HG03135 (cell line): ENCODE data around the gene HDAC4.

Experiments used
- ATAC-seq: cut with Tn5 transposase; IDR thresholded peaks from one replicate; pipeline ENCODE4 v1.9.1; 2021; ENCODE audit warnings: mild to moderate bottlenecking, moderate library complexity; ENCODE audit not compliant: unreplicated experiment

HDAC4 gene

GRCh38 chr2:239244625-239245024, 156.2 kb downstream of the HDAC4 start:
- ATAC-seq: no peak

GRCh38 chr2:239241431-239241960, 159.3 kb downstream of the HDAC4 start:
- no peak for ATAC-seq

GRCh38 chr2:239240414-239240881, 160.4 kb downstream of the HDAC4 start:
- ATAC-seq: no peak

GRCh38 chr2:239239607-239240413, 161.0 kb downstream of the HDAC4 start:
- no peak for ATAC-seq

GRCh38 chr2:239238839-239239606, 161.8 kb downstream of the HDAC4 start:
- ATAC-seq: no peak

- no peak for ATAC-seq
These were observed 162.4 kb downstream of the HDAC4 start for GRCh38 chr2:239238381-239238780.

- ATAC-seq: no peak
These were observed 164.0 kb downstream of the HDAC4 start for GRCh38 chr2:239236808-239237205.

- no peak for ATAC-seq
These were observed 164.6 kb downstream of the HDAC4 start for GRCh38 chr2:239236043-239236807.

- ATAC-seq: no peak
These were observed 165.5 kb downstream of the HDAC4 start for GRCh38 chr2:239235311-239235710.

- no peak for ATAC-seq
These were observed 166.3 kb downstream of the HDAC4 start for GRCh38 chr2:239234191-239235175.

- ATAC-seq: no peak
These were observed 167.2 kb downstream of the HDAC4 start for GRCh38 chr2:239233576-239233975.

GRCh38 chr2:239232195-239232578, 168.6 kb downstream of the HDAC4 start:
- ATAC-seq: no peak

GRCh38 chr2:239231231-239232194, 169.3 kb downstream of the HDAC4 start:
- no peak for ATAC-seq

- ATAC-seq: no peak
These were observed 170.3 kb downstream of the HDAC4 start for GRCh38 chr2:239230318-239231052.

- no peak for ATAC-seq
These were observed 171.1 kb downstream of the HDAC4 start for GRCh38 chr2:239229545-239230279.

- no peak for ATAC-seq
These were observed 173.0 kb downstream of the HDAC4 start for GRCh38 chr2:239227661-239228371.
